GM18909 (cell line): Measurements from ENCODE around the gene C2orf42.
"Not testable (repeated sequence)": the region's sequence is repeated elsewhere in the genome, so short reads cannot be mapped to it uniquely, and the experiment has no call there.

Experiments
- ATAC-seq: cut with Tn5 transposase; IDR thresholded peaks from one replicate; pipeline ENCODE4 v1.9.1; 2021; ENCODE audit warnings: mild to moderate bottlenecking; ENCODE audit not compliant: unreplicated experiment, poor library complexity

C2orf42 gene

DNA sequence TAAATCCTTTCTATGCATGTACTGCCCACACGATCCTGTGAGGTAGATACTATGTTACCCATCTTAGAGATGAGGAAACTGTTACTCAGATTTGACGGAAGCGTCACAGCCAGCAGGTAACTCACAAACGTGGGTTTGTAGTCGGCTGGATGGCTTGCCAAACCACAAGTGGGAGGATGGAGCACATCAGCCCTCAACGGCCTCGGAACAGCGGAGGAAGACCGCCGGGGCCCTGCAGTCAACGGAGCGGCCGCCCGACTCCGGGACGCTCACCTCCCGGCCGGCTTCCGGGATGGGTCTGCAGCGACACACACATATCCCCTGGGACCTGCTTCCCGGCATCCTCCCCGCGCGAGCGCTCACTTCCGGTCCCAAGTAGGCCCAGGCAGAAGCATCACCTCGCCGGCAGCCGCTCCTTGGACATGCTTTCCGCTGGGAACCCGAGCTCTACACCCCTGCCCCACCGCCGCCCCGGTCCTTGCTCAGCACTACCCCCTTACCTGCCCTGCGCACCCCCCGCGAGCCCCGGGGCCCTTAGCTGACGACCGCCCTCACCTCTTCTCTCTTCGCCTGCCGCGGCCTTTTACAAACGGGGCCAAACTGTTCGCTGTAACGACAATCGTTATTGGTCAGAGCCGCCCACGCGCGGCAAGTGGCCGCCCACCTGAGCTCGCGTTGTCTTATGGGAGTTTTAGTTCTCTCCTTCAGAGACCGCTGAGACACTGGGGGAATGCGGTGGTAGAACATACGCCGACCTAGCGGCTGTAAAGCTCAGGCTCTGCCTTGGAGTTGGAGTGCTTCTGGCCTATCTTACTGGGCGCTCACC lies at the start of gene C2orf42:
Gene C2orf42, minus strand, starts transcription at position 602 of the 826 bp plus-strand sequence. CDS start 9,034 bp downstream, outside the sequence.
- peak; percentile 88 for ATAC-seq

GRCh38 chr2:70240599-70240998 lies 49.8 kb upstream of the C2orf42 start:
- ATAC-seq = no peak

GRCh38 chr2:70233926-70234325 lies 43.1 kb upstream of the C2orf42 start:
- ATAC-seq = no peak

GRCh38 chr2:70226781-70227180 lies 36.0 kb upstream of the C2orf42 start:
- ATAC-seq = no peak

- ATAC-seq = not testable (repeated sequence)
Observed at GRCh38 chr2:70223305-70223704, 32.5 kb upstream of the C2orf42 start.

GRCh38 chr2:70214953-70215549 lies 24.2 kb upstream of the C2orf42 start:
- no peak for ATAC-seq

DNA sequence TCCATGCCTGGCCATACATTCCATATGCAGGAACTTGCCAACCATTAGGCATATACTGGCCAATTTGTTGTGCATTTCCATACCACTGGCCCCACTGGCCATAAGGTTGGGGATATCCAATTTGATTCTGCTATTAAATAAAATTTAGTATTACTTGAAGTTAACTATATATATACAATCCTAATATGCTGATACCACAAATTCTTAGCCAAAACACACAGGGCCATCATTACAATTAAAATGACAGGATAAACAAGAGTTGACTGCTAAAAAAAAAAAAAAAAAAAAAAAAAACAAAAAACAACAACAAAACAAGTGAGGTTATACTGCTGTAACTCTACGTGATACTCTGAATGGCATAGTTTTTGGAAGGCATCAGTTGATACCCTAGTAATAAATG lies 23.5 kb upstream of the C2orf42 start:
- ATAC-seq = no peak

- no peak for ATAC-seq
Observed at GRCh38 chr2:70212298-70212932, 21.6 kb upstream of the C2orf42 start.

DNA sequence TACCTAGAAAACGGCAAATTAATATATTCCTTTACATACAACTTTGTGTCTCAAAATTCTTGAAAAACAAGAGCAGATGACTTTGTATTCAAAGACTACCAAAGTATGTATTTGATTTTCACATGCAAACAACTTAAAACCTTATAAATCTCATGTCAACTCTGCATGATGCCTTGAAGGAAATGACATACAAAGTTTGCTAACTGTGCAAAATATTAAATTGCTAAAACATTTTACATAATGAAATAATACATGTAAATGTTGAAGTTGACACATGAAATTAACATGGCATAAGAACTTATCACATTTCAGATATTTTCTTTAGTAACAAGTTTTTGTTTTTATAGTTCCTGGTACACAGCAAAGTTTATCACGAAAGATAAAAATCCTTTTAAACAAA lies 20.8 kb upstream of the C2orf42 start:
- no peak for ATAC-seq

GRCh38 chr2:70204452-70204851 lies 13.6 kb upstream of the C2orf42 start:
- ATAC-seq = no peak

DNA sequence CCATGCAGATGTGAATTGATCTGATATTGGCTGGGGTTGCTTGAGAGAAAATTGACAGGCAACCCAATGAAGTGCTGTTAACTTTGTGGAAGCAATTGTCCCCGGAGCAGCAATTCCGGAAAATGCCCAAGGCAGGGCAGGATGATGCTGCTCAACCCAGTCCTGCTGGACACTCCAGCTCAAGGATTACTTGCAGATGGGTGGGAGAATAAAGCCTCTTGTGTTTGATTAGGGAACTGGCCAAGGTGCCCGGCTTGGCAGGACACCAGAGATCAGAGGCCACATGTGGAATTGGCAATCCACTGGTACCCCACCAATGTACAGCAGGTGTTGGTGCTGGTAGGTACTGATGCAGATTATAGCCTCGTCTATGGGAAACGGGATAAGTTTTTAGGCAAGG lies 12.3 kb upstream of the C2orf42 start:
- ATAC-seq = no peak

- ATAC-seq = no peak
Observed at GRCh38 chr2:70202236-70202806, 11.5 kb upstream of the C2orf42 start.

- ATAC-seq = no peak
Observed at GRCh38 chr2:70201831-70202230, 11.0 kb upstream of the C2orf42 start.

- no peak for ATAC-seq
Observed at GRCh38 chr2:70201225-70201768, 10.5 kb upstream of the C2orf42 start.

DNA sequence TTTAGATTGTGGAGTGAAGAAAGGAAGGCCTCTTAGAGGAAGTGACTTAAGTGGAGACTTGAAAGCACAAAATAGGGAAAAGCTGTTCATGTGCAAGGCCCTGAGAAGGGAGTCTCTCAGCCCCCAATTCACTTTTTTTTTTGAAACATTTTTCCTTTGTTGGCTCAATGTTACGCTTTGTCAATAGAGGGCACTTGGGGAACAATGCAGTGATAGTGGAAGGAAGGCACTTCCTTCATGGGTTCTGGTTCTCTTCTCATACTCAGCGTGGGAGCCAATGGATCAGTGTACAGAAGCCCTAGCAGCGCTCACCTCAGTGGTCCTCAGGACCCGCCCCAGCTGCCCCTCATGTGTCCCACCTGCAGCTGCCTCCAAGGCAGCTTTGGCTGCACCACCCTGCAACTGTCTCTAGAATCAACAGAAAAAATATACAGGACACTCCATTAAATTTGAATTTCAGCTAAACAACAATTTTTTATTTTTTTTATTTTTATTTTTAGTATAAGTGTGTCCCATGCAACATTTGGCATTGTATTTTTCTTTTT lies 8.6 kb upstream of the C2orf42 start:
- no peak for ATAC-seq

- no peak for ATAC-seq
Observed at GRCh38 chr2:70192516-70192915, 1.7 kb upstream of the C2orf42 start.

DNA sequence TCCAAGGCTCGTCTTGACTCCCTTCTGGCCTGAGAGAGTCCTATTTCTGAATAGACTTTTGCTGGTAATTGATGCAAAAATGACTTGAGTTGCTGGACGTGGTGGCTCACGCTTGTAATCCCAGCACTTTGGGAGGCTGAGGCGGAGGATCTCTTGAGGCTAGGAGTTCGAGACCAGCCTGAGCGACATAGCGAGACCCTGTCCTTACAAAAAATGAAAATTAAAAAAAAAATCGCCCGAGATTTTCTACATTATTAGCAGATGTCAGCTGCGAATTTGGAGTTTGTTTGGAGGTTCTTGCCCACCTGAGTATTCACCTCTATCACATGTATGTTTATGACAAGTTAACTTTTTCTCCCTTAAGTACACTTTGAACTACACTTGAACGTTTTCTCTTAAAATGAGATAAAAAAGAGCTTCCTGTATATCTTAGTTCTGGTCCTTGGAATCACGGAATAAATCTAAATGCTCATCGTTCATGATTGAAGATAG lies 471 bp upstream of the C2orf42 start:
- ATAC-seq = no peak

DNA sequence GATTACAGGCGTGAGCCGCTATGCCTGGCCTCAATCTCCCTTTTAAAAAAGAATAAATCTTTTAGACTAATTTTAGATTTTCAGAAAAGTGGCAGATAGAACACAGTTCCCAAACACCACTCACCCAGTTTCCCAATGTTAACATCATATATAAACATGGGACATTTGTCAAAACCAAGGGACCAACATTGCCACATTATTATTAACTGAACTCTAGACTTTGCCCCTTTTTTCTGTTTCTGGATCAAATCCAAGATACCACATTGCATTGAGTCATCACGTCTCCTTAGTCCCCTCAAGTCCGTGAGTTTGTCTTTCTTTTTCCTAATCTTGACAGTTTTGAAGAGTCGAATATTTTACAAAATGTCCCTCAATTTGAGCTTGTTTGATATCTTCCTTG lies 2.4 kb downstream of the C2orf42 start:
- no peak for ATAC-seq

- ATAC-seq = not testable (repeated sequence)
Observed at GRCh38 chr2:70187170-70187569, 3.6 kb downstream of the C2orf42 start.

DNA sequence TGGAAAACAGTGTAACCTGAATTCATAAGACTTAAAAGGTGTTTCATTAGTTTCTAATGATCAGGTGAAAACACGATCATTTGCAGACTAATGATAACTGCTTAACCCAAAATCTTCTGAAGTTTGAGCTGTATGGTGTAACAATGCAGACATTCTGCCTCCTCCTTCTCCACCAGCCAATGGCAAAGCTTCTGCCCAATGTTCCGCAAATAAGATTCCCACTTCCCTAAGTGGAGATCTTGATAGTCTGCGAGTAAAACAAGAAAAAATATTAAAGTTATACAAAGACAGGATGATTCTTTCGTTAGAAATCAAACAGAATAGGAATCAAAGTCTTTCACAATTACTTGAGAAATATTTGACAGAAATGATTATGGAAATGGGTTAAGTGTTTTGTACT lies 8.1 kb downstream of the C2orf42 start:
- no peak for ATAC-seq
